NCI-H82 (cell line): ENCODE measurements around the gene PPP3CA.
"Not testable (repeated sequence)": the region's sequence is repeated elsewhere in the genome, so short reads cannot be mapped to it uniquely, and the experiment has no call there.

Experiments
- DNase-seq: peaks from one replicate; lab custom pipeline; 2025; lab: John Stamatoyannopoulos, UW

Gene PPP3CA

DNA sequence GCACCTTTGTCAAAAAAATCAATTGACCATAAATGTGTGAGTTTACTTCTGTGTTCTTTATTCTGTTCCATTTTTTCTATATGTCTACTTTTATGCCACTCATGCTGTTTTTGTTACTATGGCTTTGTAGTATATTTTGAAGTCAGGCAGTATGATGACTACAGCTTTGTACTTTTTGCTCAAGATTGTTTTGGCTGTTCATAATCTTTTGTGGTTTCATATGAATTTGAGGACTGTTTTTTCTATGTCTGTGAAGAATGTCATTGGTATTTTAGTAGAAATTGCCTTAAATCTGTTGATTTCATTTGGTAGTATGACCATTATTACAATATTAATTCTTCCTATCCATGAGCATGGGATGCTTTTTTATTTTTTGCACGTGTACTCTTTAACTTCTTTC lies 346.8 kb downstream of the PPP3CA start:
- DNase-seq = no peak

DNA sequence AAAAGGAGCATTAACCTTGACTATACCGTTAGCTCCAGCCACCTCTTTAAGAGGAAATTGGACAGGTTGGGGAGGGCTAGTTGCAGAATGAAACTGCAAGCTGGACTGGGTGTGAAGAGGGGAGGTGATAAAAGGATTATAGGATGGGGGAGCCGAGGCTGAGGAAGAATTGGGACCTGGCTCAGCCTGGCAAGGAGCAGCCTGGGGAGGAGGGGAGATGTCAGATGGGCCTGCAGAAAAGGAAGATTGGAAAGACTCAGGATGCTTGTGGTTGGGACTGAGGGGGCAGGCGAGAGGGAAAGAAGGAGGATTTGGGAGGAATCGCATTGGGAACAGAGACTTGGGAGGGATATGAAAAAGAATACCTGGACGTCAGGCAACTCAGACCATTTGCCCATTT lies 351.7 kb downstream of the PPP3CA start:
- peak; percentile 20 for DNase-seq

DNA sequence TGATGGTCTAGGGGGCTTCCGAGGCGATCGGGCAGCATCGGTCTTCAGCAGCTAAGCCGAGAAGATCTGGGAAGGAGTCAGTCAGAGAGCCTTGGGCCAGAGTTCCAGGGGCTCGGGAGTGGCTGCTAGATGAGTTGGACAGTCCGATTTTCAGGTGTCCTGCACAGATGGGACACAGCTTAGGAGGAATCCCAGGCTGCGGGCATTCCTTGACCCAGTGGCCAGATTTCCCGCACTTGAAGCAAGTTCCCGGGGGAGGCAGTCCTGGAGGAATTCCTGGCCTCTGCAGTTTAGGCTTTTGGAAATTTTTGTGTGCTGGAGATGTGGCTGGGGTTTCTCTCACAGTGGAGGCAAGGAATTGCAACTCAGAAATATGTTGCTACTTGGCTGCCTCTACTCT lies 352.3 kb downstream of the PPP3CA start:
- not testable (repeated sequence) for DNase-seq

DNA sequence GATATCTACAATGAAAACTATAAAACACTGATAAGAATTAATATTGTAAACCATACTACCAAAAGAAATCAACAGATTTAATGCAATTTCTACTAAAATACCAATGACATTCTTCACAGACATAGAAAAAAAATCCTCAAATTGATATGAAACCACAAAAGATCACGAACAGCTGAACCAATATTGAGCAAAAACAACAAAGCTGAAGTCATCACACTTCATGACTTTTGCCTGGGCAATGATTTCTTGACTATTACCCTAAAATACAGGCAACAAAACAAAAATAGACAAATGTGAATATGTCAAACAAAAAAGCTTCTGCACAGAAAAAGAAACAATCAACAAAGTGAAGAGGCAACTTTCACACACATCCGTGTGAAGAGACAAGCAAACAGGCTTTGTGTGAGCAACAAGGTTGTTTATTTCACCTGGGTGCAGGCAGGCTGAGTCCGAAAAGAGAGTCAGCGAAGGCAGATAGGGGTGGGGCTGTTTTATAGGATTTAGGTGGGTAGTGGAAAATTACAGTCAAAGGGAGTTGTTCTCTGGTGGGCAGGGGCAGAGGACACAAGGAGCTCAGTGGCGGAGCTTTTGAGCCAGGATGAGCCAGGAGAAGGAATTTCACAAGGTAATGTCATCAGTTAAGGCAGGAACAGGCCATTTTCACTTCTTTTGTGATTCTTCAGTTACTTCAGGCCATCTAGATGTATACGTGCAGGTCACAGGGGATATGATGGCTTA lies 355.8 kb downstream of the PPP3CA start:
- not testable (repeated sequence) for DNase-seq

DNA sequence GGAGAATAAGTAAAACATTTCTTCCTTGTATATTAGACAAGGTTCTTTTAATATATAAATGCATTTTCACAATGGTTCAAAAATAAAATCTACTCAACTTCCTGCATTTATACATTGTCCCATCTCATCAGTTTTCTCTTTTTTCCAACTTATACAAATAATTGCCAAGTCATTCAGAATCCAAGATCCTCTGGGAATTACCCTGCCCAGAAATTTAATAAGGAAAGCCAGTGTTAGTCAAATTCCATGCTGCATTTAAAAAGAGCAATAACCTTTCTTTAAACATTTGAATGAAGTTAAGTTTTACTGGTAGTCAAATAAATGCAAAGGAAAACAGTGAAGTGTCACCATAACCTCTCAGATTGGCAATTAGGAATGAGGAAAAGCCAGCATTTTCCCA lies 357.9 kb downstream of the PPP3CA start:
- no peak for DNase-seq

DNA sequence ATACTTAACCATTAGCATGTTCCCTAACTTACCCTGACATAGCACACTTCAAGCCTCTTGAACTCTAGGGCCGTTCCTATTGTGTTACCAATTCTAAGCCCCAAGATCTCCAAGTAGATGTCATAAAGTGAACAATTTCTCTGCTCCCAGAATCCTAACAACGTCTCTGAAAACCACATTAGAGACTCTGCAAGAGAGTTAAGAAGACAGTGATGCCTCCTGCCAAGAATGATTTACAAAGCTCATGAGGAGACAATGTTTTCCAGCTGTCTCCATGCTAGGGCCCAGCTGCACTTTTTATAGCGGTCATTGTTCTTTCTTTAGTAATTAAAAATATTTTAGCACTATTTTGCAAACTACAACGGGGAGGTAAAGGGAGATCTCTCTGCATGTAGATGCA lies 358.4 kb downstream of the PPP3CA start:
- no peak for DNase-seq

DNA sequence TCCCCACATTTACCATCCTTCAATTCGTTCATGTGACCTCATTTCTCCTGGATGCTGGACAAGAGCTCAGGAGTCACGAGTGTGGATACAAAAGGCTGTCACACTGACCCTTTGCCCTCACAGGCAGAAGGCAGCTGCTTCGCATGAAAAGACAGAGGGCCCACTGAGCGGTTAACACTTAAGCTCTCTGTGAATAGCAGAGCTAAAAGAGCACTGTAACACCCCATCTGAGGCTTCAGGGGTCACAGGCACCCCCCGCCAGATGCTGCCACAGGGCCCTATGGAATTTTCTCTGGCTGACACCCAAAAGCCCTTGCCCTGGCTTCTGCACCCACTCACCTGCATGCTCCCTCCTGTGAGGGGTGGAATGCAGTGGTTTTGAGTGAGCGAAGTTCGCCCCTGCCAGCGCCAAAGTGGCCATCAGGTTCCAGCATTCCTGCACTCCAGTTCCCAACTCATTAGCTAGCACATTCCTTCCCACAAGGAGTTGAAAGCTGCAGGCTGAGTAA lies 360.9 kb downstream of the PPP3CA start:
- no peak for DNase-seq

DNA sequence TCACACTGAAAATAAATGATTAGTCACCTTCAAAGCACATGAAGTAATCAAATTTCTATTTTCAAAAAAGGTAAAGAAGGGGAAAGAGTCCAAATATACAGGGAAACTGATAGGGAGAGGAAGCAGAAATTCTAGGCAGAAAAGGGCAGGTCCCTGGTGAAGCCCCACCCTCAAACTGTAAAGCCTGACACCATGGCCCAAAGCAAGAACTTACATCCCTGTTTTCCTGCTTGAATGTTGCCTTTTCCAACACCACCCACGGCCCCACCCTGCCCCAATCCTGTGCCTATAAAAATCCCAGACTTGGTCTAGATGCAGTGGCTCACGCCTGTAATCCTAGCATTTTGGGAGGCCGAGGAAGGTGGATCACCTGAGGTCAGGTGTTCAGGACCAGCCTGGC lies 361.8 kb downstream of the PPP3CA start:
- DNase-seq = no peak

DNA sequence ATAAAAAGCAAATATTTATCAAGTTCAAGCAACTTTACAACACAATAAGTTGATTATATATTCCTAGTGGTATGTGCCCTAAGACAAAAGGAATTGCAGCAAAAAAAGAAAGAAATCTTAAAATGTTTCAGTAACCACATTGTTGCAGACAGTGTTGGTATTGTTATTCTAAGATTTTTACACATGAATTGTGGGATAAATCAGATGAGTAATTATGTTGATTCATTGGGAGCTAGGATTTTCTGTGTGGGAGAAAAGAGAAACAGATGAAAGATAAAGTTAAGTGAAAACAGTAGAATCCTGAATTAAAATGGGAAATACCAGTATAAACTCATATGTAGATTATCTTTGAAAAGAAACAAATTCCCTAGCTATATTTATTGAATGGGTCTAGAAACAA lies 362.4 kb downstream of the PPP3CA start:
- no peak for DNase-seq

DNA sequence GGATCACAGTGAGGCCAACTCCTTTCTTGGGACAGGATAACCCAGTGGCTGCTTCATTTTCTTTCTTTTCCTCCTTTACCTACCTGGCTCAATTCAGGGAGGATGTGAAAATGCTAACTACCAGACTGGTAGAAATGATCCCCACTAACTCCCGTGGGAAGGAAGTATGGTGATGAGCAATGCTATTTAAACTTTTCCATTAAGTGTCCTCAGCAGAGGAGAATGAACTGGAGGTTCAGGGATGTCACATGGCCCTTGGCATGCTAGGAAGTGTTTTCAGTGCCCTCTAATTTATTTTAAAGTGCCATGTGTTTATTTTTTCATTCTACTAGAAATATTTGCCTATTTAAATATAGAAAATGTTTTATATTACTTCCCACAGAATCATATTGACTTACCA lies 363.9 kb downstream of the PPP3CA start:
- no peak for DNase-seq

DNA sequence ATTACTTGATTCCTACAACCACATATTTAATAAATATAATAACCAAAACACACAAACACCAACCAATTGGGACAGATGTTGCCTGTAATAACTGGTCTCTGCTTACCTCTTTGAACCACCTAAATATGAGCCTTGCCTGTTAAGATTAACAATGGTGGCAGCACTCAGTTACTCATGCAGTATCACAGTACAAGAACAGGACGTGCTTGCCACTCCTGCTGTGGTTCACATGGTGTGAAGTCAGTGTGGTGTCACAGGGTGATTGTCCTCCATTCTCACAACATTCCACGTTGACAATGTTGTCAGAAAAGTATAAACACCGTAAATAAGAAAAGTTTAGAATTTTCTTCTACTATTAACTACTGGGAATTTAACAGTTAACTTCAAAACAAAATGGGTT lies 365.0 kb downstream of the PPP3CA start:
- no peak for DNase-seq

DNA sequence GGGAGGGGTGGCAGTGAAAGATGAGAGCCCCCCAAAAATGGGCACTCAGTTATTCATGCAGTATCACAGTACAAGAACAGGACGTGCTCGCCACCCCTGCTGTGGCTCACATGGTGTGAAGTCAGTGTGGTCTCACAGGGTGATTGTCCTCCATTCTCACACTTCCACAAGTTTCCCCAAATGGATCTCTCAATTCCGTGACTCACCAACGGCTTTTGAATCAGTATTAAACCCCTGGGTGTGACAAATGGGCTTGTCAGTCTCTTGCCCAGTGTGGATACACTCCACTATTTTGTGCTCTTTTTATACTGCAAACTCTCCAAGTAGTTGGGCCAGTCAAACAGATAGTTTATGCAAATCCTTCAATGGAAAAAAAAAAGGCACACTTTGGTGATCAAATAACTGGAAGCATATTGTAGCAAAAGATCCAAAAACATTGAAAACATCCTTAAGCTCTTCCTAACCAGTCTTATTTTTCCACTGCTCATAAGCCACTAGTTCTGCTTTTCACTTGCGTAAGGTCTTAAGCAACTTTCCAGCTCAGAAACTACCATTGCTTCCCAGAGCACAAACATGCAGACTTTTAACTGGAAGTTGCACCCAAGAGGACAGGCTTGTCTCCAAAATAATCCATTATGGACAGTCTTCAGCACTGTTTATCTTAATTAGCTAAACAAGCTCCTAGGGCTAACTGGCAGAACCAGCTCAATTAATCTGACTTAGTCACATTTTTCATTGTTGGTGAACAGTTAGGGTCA lies 365.7 kb downstream of the PPP3CA start:
- DNase-seq = peak; percentile 17

DNA sequence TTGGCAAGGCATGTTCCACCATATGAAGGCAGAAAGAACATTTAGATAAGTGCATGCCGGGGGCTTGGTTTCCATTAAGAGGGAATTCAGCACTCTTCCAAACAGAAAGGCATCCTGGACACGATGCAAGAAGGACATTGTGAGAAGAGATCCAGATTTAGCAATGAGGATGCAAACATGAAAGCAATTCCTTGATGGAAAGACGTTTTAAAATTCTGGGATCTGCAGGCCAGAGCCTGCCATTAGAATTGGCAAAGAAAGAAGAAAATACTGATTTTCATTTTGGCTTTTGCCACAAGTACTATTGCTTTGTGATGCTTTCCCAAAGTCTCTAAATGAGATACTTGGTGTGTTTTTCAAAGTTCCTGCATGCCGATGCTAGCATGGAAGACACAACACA lies 367.6 kb downstream of the PPP3CA start:
- DNase-seq = no peak

DNA sequence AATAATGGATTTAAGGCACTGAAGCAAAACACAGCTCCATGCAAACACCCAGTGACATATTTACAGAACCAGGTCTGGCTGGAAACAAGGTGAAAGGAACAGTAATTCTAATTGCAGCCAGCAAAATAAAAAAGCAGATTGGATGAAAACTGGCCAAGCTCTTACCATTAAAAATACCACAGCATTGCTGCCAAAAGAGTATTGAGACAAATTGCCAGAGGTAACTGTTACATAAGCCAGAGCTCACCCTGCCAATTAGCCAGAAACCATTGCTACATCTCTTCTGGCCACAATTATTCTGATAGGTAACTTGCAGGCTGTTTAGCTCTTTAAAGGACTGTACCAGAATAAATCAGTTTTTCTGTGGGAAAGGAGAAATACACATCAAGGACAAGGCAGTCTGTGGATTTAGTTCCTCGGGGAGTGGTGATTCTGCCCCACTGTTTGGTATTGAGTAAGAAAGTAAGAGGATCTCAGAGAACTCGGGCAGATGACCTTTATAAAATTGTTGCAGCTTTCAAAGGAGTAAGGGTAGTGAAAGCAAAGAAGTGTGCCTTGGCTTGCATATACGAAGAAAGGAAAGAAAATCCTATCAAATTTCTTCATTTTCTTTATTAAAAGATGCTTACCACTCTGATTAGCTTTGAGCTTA lies 369.5 kb downstream of the PPP3CA start:
- no peak for DNase-seq

DNA sequence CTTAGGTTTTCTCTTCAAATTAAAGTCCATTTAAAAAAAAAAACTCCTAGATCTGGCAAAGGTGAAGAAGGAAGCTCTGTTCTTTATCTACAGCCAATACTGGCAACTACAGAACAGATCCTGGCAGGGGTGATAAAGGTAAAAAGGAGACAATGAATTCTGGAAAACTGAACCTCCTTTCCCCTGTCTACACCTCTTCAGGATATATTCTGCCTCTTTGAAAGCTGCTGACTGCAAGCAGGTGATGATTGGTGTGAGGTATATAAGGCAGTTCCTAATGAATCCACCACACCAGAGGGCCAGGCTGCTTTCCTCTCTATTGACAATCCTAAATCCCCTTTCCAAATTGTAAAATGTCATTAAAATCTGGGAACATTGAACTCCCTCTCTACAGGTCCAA lies 370.1 kb downstream of the PPP3CA start:
- no peak for DNase-seq
